Measurements from ENCODE around the gene CCL14.

- TF ChIP-seq, protein P1, sequence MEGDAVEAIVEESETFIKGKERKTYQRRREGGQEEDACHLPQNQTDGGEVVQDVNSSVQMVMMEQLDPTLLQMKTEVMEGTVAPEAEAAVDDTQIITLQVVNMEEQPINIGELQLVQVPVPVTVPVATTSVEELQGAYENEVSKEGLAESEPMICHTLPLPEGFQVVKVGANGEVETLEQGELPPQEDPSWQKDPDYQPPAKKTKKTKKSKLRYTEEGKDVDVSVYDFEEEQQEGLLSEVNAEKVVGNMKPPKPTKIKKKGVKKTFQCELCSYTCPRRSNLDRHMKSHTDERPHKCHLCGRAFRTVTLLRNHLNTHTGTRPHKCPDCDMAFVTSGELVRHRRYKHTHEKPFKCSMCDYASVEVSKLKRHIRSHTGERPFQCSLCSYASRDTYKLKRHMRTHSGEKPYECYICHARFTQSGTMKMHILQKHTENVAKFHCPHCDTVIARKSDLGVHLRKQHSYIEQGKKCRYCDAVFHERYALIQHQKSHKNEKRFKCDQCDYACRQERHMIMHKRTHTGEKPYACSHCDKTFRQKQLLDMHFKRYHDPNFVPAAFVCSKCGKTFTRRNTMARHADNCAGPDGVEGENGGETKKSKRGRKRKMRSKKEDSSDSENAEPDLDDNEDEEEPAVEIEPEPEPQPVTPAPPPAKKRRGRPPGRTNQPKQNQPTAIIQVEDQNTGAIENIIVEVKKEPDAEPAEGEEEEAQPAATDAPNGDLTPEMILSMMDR (IDR thresholded peaks at IDR 0.05; ENCODE audit: insufficient read depth, low read depth, low read length) = no peak
- no peak for TF ChIP-seq EZH2 (IDR thresholded peaks at IDR 0.05; ENCODE audit: insufficient read depth, low read length)
Observed at GRCh38 chr17:36027761-36028160, 41.2 kb upstream of the CCL14 start.

Data from astrocyte (in vitro differentiated cells and primary cell).